GM12873 (cell line): ENCODE data around the gene OOSP4A.

Source experiments
- TF ChIP-seq, protein P1 (sequence below): IDR thresholded peaks from 2 replicates; pipeline ENCODE4 v1.5.1; 2012; ENCODE audit warnings: low read depth, mild to moderate bottlenecking, moderate library complexity, low read length, control low read depth; ENCODE audit not compliant: insufficient read depth; ENCODE audit errors: missing control alignments

Gene OOSP4A

GRCh38 chr11:59981106-59981770 is 17.4 kb downstream of the OOSP4A start:
- TF ChIP-seq, protein P1, sequence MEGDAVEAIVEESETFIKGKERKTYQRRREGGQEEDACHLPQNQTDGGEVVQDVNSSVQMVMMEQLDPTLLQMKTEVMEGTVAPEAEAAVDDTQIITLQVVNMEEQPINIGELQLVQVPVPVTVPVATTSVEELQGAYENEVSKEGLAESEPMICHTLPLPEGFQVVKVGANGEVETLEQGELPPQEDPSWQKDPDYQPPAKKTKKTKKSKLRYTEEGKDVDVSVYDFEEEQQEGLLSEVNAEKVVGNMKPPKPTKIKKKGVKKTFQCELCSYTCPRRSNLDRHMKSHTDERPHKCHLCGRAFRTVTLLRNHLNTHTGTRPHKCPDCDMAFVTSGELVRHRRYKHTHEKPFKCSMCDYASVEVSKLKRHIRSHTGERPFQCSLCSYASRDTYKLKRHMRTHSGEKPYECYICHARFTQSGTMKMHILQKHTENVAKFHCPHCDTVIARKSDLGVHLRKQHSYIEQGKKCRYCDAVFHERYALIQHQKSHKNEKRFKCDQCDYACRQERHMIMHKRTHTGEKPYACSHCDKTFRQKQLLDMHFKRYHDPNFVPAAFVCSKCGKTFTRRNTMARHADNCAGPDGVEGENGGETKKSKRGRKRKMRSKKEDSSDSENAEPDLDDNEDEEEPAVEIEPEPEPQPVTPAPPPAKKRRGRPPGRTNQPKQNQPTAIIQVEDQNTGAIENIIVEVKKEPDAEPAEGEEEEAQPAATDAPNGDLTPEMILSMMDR: no peak

- TF ChIP-seq, protein P1: no peak
Observed at GRCh38 chr11:59983212-59983611, 19.4 kb downstream of the OOSP4A start.

- TF ChIP-seq, protein P1: no peak
Observed at GRCh38 chr11:59984368-59984767, 20.5 kb downstream of the OOSP4A start.

DNA sequence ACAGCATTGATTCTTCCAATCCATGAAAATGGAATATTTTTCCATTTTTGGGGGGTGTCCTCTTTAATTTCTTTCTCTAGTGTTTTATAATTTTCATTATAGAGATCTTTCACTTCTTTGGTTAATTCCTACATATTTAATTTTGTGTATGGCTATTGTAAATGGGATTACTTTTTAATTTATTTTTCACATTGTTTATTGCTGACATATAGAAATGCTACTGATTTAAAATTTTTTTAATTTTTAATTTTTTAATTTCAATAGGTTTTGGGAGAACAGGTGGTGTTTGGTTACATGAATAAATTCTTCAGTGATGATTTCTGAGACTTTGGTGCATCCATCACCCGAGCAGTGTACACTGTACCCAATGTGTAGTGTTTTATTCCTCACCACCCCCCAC is 26.6 kb downstream of the OOSP4A start:
- TF ChIP-seq, protein P1: no peak

- TF ChIP-seq, protein P1: no peak
Observed at GRCh38 chr11:59992425-59992824, 28.6 kb downstream of the OOSP4A start.

GRCh38 chr11:59997800-59998199 is 34.0 kb downstream of the OOSP4A start:
- TF ChIP-seq, protein P1: no peak

DNA sequence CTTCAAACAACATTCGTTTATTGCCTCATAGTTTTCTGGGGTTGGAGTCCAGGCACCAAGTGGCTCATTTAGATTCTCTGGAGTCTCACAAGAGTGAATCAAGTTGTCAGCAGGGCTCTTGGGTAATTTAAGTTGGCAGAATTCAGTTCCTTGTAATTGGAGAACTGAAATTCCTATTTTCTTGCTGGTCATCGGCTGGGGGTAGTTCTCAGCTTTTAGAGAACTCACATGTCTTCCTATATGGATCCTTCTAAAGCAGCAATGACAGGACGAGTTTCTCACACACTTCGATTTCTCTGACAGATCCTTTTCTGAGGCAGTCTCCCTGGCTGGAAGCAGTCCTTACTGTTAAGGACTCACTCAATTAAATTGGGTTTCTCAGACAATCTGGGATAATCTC is 35.9 kb downstream of the OOSP4A start:
- TF ChIP-seq, protein P1: no peak

DNA sequence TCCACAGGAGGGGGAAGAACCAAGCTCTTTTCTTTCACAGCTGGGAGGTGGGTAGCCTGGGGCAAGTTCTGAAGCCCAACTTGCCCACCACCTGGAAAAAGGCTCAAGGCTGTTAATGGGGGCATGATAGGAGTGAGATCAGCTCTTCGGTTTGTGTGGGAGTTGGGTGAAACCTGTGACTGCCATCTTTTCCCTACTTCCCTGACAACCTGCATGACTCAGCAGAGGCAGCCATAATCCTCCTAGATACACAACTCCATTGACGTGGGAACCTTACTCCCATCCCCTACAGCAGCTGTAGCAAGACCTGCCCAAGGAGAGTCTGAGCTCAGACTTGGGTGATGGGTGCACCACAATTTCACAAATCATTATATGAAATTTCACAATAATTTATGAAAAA is 39.9 kb downstream of the OOSP4A start:
- TF ChIP-seq, protein P1: no peak
